Cardiac septum (tissue), 1 donor: ENCODE results near the gene PLEKHM3. TPM values are rescaled to one million over a fixed set of nuclear protein-coding genes. Genes with fewer than 3 reads are reported as not detected.

Experiments
- DNase-seq: peaks from one replicate; pipeline ENCODE4 v3.0.0-alpha.2; 2020; ENCODE audit warnings: low spot score
- intact Hi-C: fragments of 100-400 bp; cut with DNase I; formaldehyde crosslinking; loops from one replicate; pipeline ENCODE4 v1.14.0; 2022
- total RNA-seq: library from RNA; stranded (reverse); fragmentation: NEBNext Ultra II Directional; extraction: Animal tissue kit (Norgen Biotek cat#: 25700); gene quantifications from one replicate; pipeline ENCODE4 v1.2.1, GENCODE V29; 2021
- donor health status: DM: no; HTN: no; CAD: no.

The PLEKHM3 gene
- total RNA-seq, 1 donor from 2014 or later, result 12.0 TPM

- DNase-seq, result no peak
- intact Hi-C loops, result no loop called here
Observed at GRCh38 chr2:207871911-207872310, 153.4 kb downstream of the PLEKHM3 start.

GRCh38 chr2:207871506-207871905 is 153.8 kb downstream of the PLEKHM3 start:
- DNase-seq, result no peak
- intact Hi-C loops, result no loop called here

DNA sequence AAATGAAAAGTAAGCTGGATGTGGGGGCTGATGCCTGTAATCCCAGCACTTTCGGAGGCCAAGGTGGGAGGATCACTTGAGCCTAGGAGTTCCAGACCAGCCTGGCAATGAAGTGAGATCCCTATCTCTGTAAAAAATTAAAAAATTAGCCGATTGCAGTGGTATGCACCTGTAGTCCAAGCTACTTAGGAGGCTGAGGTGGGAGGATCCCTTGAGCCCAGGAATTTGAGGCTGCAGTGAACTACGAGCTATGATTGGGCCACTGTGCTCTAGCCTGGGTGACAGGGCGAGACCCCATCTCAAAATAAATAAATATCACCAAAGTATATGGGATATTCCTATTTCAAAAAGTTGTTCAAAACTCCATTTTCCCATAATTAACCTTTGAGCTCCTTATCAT is 154.5 kb downstream of the PLEKHM3 start:
- intact Hi-C loops, result no loop called here
- no peak for DNase-seq

DNA sequence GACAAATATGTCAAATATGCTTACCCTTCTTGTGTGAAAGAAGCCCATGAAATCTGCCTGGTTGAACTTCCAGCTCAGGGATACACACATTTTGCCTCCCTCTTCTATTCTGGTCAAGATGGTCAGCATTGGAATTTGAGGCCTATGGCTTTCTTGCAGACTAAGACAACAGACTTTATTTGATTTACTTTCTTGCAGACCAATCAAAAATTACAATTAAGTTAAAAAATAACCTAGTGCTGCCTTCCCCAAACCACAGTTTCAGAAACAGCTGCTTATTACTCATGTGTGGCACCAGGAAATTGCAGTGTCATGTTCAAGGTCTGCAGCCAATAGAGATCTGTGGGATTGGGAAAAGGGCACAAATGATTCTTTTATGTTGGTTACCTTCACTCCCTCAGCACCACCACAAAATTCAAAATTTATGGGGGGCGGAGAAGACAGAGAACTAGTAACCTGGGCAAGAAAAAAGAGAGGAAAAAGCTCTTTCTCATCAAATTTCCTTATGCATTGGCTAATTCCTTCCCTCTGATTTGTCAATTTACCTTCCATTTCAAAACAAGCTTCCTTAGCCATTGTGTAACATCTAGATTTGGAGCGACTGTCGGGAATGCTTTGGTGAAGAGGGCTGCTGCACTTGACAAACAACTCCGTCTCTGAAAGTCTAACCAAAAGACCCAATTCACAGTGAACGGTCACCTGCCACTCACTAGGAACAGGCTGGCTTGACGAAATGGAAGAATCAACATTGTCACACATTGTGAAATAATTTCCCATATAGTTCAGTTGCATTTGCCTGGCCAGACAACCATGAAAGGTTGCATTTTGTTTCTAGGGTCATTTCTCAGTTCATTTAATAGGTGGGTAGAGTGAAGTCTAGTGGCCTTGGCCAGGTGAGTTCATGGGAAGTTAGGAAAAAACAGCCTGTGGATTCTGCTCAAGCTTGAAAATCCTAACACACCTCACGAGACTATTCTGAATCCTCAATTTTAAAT is 155.2 kb downstream of the PLEKHM3 start:
- intact Hi-C loops, result no loop called here
- no peak for DNase-seq

- intact Hi-C loops, result no loop called here
- DNase-seq, result no peak
Observed at GRCh38 chr2:207868855-207869596, 156.3 kb downstream of the PLEKHM3 start.

DNA sequence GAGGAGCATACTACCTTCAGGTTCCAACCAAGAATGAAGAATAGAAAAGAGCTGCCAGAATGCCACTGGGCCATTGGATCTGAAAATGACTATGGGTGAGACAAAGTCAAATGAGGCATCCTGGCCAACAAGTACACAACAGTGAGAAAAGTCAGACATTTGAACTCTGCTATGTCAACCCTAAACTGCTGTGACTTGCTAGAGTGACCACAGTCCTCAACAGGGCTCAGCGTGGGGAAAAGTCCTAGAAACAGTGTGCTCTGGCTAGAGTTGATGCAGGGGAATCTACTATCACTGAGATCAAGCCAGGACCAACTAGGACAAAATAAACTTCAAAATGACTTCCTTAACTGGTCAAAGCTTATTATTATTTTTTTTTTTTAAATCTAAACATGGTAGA is 157.4 kb downstream of the PLEKHM3 start:
- intact Hi-C loops, result no loop called here
- no peak for DNase-seq

GRCh38 chr2:207867056-207867455 is 158.3 kb downstream of the PLEKHM3 start:
- DNase-seq, result no peak
- intact Hi-C loops, result no loop called here

DNA sequence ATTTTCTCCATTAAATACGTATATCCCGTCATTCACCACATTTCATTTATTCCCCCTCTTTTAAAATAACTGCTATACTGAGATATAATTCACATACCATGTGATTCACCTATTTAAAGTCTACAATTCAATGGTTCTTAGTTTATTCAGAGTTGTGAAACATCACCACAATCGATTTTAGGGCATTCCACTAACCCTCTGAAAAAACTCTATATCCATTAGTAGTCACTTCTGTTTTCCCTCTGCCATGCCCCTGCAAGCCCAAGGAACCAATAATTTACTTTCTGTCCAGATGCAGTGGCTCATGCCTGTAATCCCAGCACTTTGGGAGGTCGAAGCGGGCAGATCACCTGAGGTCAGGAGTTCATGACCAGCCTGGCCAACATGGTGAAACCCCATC is 160.1 kb downstream of the PLEKHM3 start:
- intact Hi-C loops, result no loop called here
- DNase-seq, result no peak

GRCh38 chr2:207863345-207863744 is 162.0 kb downstream of the PLEKHM3 start:
- intact Hi-C loops, result no loop called here
- no peak for DNase-seq

DNA sequence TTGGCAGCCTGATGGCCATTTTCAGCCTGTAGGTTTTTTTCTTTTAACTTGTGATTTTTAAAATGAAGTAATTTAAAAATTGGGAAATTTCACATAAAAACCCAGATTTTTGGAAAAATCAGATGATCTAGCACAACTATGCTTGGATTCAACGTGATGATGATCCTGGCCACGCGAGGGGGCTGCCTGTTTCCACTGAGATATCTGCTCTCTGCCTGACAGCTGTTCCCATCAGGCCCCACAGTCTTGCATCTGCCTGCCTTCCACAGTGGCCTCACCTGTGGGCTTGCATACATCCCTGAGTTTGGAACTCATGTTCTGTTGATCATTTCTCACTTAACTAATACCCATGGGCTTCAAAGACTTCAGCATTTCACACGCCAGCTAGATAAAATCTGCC is 163.5 kb downstream of the PLEKHM3 start:
- intact Hi-C loops, result no loop called here
- DNase-seq, result no peak

DNA sequence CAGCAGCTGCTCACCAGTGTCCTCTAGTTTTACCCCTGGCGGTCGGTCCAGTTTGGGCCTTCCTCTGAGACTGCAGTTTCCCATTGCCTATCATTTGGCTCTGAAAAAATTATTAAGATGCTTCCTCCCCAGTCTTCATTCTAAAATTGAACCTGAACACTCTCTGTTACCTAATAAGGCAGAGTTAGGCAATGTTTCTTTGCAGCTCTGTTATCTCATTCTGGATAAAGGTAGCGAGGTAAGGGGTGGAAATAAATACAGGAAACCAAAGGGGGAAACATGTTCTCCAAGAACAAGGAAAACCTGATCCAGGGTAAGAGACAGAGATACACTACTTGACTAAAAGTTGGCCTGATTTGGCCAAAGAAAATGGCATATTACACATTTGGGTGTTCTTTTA is 164.6 kb downstream of the PLEKHM3 start:
- no peak for DNase-seq
- intact Hi-C loops, result no loop called here

DNA sequence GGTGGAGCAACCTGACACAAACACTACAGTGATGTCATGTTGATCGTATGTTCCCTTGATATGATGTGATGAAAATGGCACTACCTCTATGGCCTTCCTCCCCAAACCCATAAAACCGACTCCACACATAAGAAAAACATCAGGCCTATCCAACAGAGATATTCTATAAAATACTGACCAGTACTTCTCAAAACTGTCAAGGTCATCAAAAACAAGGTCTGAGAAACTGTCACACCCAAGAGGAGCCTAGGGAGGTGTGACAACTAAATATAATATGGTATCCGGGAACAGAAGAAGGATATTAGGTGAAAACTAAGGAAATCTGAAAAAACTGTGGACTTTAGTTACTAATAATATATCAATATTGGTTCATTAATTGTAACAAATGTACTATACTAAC is 169.7 kb downstream of the PLEKHM3 start:
- DNase-seq, result no peak
- intact Hi-C loops, result no loop called here

- no peak for DNase-seq
- intact Hi-C loops, result no loop called here
Observed at GRCh38 chr2:207854484-207855440, 170.6 kb downstream of the PLEKHM3 start.

GRCh38 chr2:207852791-207853190 is 172.5 kb downstream of the PLEKHM3 start:
- no peak for DNase-seq
- intact Hi-C loops, result no loop called here

GRCh38 chr2:207849443-207849842 is 175.9 kb downstream of the PLEKHM3 start:
- intact Hi-C loops, result no loop called here
- DNase-seq, result no peak

- intact Hi-C loops, result no loop called here
- no peak for DNase-seq
Observed at GRCh38 chr2:207848545-207848928, 176.8 kb downstream of the PLEKHM3 start.

DNA sequence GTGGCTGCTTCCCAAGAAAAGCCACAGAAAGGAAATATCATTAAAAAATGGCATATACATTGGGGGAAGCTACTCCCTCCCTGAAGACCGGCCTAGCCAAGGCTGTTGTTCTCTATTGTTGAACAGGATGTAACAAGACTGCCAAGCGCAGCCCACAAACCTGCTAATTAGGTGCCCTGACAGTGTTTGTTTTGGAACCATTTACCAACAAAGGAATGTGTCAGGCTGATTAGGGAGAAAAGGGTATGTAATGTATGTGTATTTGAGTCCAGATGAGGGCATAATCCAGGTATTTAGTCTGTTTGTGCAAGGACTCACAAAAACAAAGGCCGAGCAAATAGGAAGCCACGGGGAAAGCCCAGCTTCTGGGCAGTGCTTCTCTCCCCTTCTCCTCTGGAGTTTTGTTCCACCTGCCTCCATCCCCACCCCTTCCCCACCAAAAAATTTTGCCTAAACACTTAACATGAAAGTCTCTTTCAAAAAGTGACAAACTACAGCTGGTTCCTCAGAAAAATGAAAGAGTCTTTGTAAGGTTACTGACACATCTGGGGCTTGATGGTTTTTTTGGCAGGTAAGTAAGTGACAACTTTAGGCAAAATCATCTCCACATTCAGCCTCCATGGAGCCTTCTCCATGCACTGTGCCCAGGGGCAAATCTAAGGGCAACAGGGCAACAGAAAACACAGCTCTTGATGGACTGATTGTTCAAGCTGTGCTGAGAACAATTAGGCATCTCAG is 177.4 kb downstream of the PLEKHM3 start:
- intact Hi-C loops, result no loop called here
- no peak for DNase-seq

DNA sequence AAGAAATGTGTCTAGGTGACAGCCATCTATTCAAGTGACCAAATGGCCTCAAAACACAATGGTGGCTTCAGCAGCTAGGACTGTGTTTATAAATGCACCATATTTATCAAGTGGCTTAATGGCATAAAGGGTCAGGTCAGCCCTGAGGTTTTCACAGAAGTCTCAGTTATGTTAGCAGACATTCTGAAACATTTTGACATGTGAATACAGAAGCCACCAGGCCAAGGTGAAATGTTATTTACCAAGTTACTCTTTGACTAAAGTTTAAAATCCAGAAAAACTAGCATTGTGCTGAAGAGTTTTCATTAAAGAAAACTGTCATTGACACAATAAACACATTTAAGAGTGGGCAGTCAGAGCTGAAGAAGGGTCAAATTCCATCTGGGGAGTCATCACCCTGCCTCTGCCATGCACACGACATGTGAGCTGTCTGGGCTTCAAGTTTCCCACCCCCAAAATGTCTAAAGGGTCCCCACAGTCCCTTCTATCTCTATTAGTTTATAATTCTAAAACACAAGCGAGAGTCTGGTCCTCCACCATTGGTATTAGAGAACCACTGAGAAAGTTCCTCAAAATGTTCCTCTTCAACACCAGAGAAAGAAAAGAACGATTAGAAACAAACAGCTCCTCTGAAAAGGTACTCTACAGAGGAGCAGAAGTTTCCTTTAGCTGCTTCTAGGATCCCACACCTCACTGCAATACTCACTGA is 178.1 kb downstream of the PLEKHM3 start:
- intact Hi-C loops, result no loop called here
- no peak for DNase-seq
